K562 (cell line): Measurements from ENCODE around the gene PSORS1C2. TPM values are rescaled to one million over a fixed set of nuclear protein-coding genes. Genes with fewer than 3 reads are reported as not detected.
A peak's percentile ranks its signal among the peaks of the same experiment; 100 is the strongest.

Source experiments
- ATAC-seq: fragments of 200-7000 bp; cut with Tn5 transposase; 3 replicates; pipeline ENCODE4 v1.9.1; 2020; ENCODE audit warnings: moderate library complexity
- BruUV-seq: library from RNA; stranded (reverse); fragments of 400-500 nt; replicated peaks from 2 replicates; lab custom pipeline; 2021; lab: Mats Ljungman, UMichigan
- CTCF ChIA-PET: fragments of 300-600 bp; formaldehyde crosslinking; extraction: SDS; loops from one replicate; lab custom pipeline; 2021; ENCODE audit warnings: low intra/inter-chr PET ratio; lab: Yijun Ruan, JAX
- POLR2A ChIA-PET: fragments of 300-600, 350-650 bp; sonication (Branson Sonifier 250); formaldehyde crosslinking; extraction: SDS; loops from one replicate; lab custom pipeline; 2021; ENCODE audit warnings: antibody characterized with exemption, inconsistent platforms; lab: Yijun Ruan, JAX
- DNase-seq, 4 experiments: peaks; one replicate each; pipeline versions ENCODE4 v3.0.0 to v3.0.0-alpha.2; 2011 to 2018; ENCODE audit warnings: low spot score in 3 of 4, mixed read lengths in 3 of 4; ENCODE audit errors: extremely low read depth in 1 of 4
- FAIRE-seq: peaks from 2 replicates; lab custom pipeline; 2011; peaks lifted over from hg19 to GRCh38; lab: Jason Lieb, UNC
- H2AFZ ChIP-seq: 2 replicates; pipeline ENCODE4 v1.6.0; 2011; ENCODE audit warnings: low read depth, low read length, control low read depth, inconsistent platforms
- H3K27ac ChIP-seq: fragments of 200-600 bp; 3 replicates; pipeline ENCODE4 v1.8.0; 2011; ENCODE audit warnings: low read depth, mild to moderate bottlenecking, control low read depth, inconsistent platforms, low read length, moderate library complexity, mixed read lengths; ENCODE audit errors: extremely low read depth
- H3K27me3 ChIP-seq, 2 experiments: fragments of 300-600 bp in 1 of 2; 2 replicates in 1 of 2; 3 replicates in 1 of 2; pipeline versions ENCODE4 v1.6.0 to v1.8.0; 2011; ENCODE audit warnings: inconsistent platforms in 2 of 2, low read length in 2 of 2, mild to moderate bottlenecking in 1 of 2, mixed read lengths in 1 of 2, moderate library complexity in 1 of 2; ENCODE audit not compliant: control insufficient read depth in 2 of 2, insufficient read depth in 2 of 2
- H3K36me3 ChIP-seq: fragments of 300-600 bp; 3 replicates; pipeline ENCODE4 v1.8.0; 2011; ENCODE audit warnings: mild to moderate bottlenecking, low read length, inconsistent platforms; ENCODE audit not compliant: control insufficient read depth, insufficient read depth
- H3K4me1 ChIP-seq, 2 experiments: fragments of 200-600 bp in 1 of 2; replicated peaks in 1 of 2; 2 replicates in 1 of 2; 3 replicates in 1 of 2; pipeline versions ENCODE4 v1.5.1 to v1.8.0; 2011; ENCODE audit warnings: inconsistent platforms in 2 of 2, low read length in 2 of 2, mild to moderate bottlenecking in 1 of 2, mixed read lengths in 1 of 2, moderate library complexity in 1 of 2; ENCODE audit not compliant: control insufficient read depth in 2 of 2, insufficient read depth in 2 of 2
- H3K4me2 ChIP-seq: 2 replicates; pipeline ENCODE4 v1.6.1; 2011; ENCODE audit warnings: low read length, control low read depth, inconsistent platforms, mixed read lengths; ENCODE audit not compliant: insufficient read depth
- H3K4me3 ChIP-seq: fragments of 200-600 bp; sonication (generic), shearing (Covaris generic); 2 replicates; pipeline ENCODE4 v1.5.1; 2016; ENCODE audit warnings: control low read depth, inconsistent platforms
- H3K79me2 ChIP-seq: fragments of 200-600 bp; 3 replicates; pipeline ENCODE4 v1.8.0; 2011; ENCODE audit warnings: low read length, inconsistent platforms; ENCODE audit not compliant: control insufficient read depth, insufficient read depth
- H3K9ac ChIP-seq, 2 experiments: 2 replicates each; pipeline versions ENCODE4 v1.6.0 to v1.6.1; 2011; ENCODE audit warnings: low read depth in 2 of 2, low read length in 2 of 2, control low read depth in 1 of 2, inconsistent platforms in 1 of 2, mild to moderate bottlenecking in 1 of 2, mixed read lengths in 1 of 2; ENCODE audit not compliant: insufficient read depth in 1 of 2
- H3K9me1 ChIP-seq: one replicate; pipeline ENCODE4 v1.6.0; 2011; ENCODE audit warnings: inconsistent platforms, mild to moderate bottlenecking, low read length, moderate library complexity; ENCODE audit not compliant: control insufficient read depth, insufficient read depth
- H3K9me3 ChIP-seq: replicated peaks from 2 replicates; pipeline ENCODE4 v1.5.1; 2011; ENCODE audit warnings: low read depth, low read length, inconsistent platforms; ENCODE audit not compliant: control insufficient read depth, insufficient read depth
- H4K20me1 ChIP-seq: replicated peaks from 2 replicates; pipeline ENCODE4 v1.6.1; 2011; ENCODE audit warnings: low read length, inconsistent platforms, mixed read lengths; ENCODE audit not compliant: control insufficient read depth, insufficient read depth
- HDAC2 ChIP-seq: fragments of 450-650 bp; IDR thresholded peaks from 2 replicates; pipeline ENCODE4 v1.6.1; 2016; ENCODE audit warnings: mild to moderate bottlenecking
- KAT8 ChIP-seq: fragments of 450-650 bp; IDR thresholded peaks from 2 replicates; pipeline ENCODE4 v1.6.1; 2016; ENCODE audit warnings: low read depth, mild to moderate bottlenecking
- MTA3 ChIP-seq: fragments of 450-650 bp; formaldehyde crosslinking; IDR thresholded peaks from 2 replicates; pipeline ENCODE4 v1.6.1; 2017; ENCODE audit warnings: mild to moderate bottlenecking, borderline replicate concordance
- ZNF431 ChIP-seq: sonication (generic); formaldehyde crosslinking; IDR thresholded peaks from 2 replicates; pipeline ENCODE4 v1.8.0; 2022; ENCODE audit warnings: mild to moderate bottlenecking, missing genetic modification reagents
- WGBS: fragments of 100-300 bp; shearing (Covaris generic); methylation state at CpG from one replicate; pipeline ENCODE4 v1.1.6; 2016; ENCODE audit warnings: low coverage, mixed read lengths; ENCODE audit not compliant: insufficient coverage; ENCODE audit errors: missing lambda C conversion rate; 5-methylcytosine and 5-hydroxymethylcytosine counted together
- in situ Hi-C: fragments of 300-500 bp; cut with MboI; formaldehyde crosslinking; loops from 4 replicates; pipeline ENCODE4 v1.15.0; 2018; ENCODE audit warnings: inconsistent platforms, mixed read lengths
- intact Hi-C: fragments of 100-400 bp; cut with micrococcal nuclease; formaldehyde crosslinking; loops from 2 replicates; pipeline ENCODE4 v1.14.2; 2022
- polyA plus RNA-seq, 8 experiments: library from polyadenylated mRNA; depleted of rRNA in 4 of 8; stranded (reverse) in 5 of 8; unstranded in 3 of 8; fragments of >200 nt; fragmentation: Nextera tagmentation in 2 of 8; fragmentation: Illumina TruSeq in 1 of 8; extraction: Ambion mirVana in 2 of 8; extraction: Trizol in 1 of 8; gene quantifications; 2 replicates each; pipeline versions ENCODE4 v1.2.1 to v1.2.3, GENCODE V29; 2011 to 2014; ENCODE audit warnings: inconsistent platforms in 1 of 8, missing spikeins in 1 of 8
- total RNA-seq, 7 experiments: library from RNA; depleted of rRNA in 6 of 7; stranded (reverse); fragments of >200 nt in 6 of 7; fragmentation: Illumina TruSeq in 2 of 7; extraction: Trizol in 2 of 7; gene quantifications; 2 replicates each; pipeline versions ENCODE4 v1.2.1 to v1.2.3, GENCODE V29; 2011 to 2021; ENCODE audit warnings: low replicate concordance in 1 of 7
- TF ChIP-seq, protein P1 (sequence below): fragments of 450-650 bp; IDR thresholded peaks from 2 replicates; pipeline ENCODE4 v1.6.1; 2017; ENCODE audit warnings: mild to moderate bottlenecking, moderate library complexity

The PSORS1C2 gene
- total and polyA plus RNA-seq, 9 of the 15 experiments (the other 6 are each of a cell fraction or from before 2014, with no cell fraction given): not detected

GRCh38 chr6:31144970-31145340 is 6.1 kb upstream of the PSORS1C2 start:
- Histone ChIP-seq H3K9me3 (no peaks in the 10 kb centered on the region), H3K4me1 (peaks cover 0 to 4% of the 10 kb centered on the region in 2 experiments; a peak in 2 of 5 replicates), H3K4me3 (no peak overlapping the region), H2AFZ (no peak overlapping the region), H3K4me2 (no peak overlapping the region), H3K27ac (no peak overlapping the region), H4K20me1 (no peaks in the 10 kb centered on the region; the same call in 1 of the 2 replicates), H3K9me1 (no peaks in the 10 kb centered on the region), H3K79me2 (no peaks in the 10 kb centered on the region), H3K36me3 (peaks cover 51% of the 10 kb centered on the region; the same call in 2 of the 3 replicates), H3K9ac (peak overlapping the region in 1 of 2 experiments; percentile 45; a peak in 1 of 4 replicates), H3K27me3 (no peaks in the 10 kb centered on the region)
- WGBS: 69% methylated on average over 7 of the region's 11 CpGs
- no peak for DNase-seq
- intact Hi-C loops: no loop called here
- FAIRE-seq: no peak
- POLR2A ChIA-PET: interaction anchor here (0.6 to 2.6 kb wide), 7 partner anchors 11 to 235 kb away, joined by 3 to 7 read pairs (median 3); partner anchors contain the start of genes CCHCR1 and TCF19
- no TSS peak for BruUV-seq
- no peak for ATAC-seq
- CTCF ChIA-PET: interaction anchor here (0.8 kb wide), 1 partner anchor 9 kb away, joined by 3 read pairs; no protein-coding TSS in a partner anchor
- TF ChIP-seq ZNF431 (CRISPR knock-in tag): no peak
- TF ChIP-seq, protein P1, sequence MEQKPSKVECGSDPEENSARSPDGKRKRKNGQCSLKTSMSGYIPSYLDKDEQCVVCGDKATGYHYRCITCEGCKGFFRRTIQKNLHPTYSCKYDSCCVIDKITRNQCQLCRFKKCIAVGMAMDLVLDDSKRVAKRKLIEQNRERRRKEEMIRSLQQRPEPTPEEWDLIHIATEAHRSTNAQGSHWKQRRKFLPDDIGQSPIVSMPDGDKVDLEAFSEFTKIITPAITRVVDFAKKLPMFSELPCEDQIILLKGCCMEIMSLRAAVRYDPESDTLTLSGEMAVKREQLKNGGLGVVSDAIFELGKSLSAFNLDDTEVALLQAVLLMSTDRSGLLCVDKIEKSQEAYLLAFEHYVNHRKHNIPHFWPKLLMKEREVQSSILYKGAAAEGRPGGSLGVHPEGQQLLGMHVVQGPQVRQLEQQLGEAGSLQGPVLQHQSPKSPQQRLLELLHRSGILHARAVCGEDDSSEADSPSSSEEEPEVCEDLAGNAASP: no peak
- TF ChIP-seq HDAC2: no peak
- no peak for TF ChIP-seq KAT8
- TF ChIP-seq MTA3: no peak
- TF ChIP-seq, all 486 proteins: peak for 0
- in situ Hi-C loops: no loop called here
